Gastrocnemius medialis (tissue), 4 donors: ENCODE data around the gene NEMF. TPM values are rescaled to one million over a fixed set of nuclear protein-coding genes. Genes with fewer than 3 reads are reported as not detected.
A peak's percentile ranks its signal among the peaks of the same experiment; 100 is the strongest.
"Not testable (repeated sequence)": the region's sequence is repeated elsewhere in the genome, so short reads cannot be mapped to it uniquely, and the experiment has no call there.

Source experiments
- ATAC-seq, 2 donors: fragments of 150-250 bp; one replicate each; pipeline ENCODE4 v1.9.1; 2016
- DNase-seq, 2 donors: peaks; one replicate each; pipeline ENCODE4 v3.0.0-alpha.2; 2019
- H3K27ac ChIP-seq, 4 donors: fragments of 200-600 bp; sonication (generic); 1 replicate in 1 of 4; 2 replicates in 3 of 4; pipeline ENCODE4 v1.5.1; 2016 to 2018; ENCODE audit warnings: mild to moderate bottlenecking in 2 of 4, moderate library complexity in 1 of 4
- H3K27me3 ChIP-seq, 3 donors: fragments of 200-600 bp; sonication (generic) in 2 of 3; 1 replicate in 1 of 3; 2 replicates in 2 of 3; pipeline versions ENCODE4 v1.5.1 to v1.6.0; 2016 to 2019; ENCODE audit warnings: mild to moderate bottlenecking in 1 of 3, moderate library complexity in 1 of 3
- H3K36me3 ChIP-seq, 2 donors: fragments of 200-600 bp; sonication (generic) in 1 of 2; one replicate each; pipeline ENCODE4 v1.5.1; 2017 to 2018
- H3K4me1 ChIP-seq, 2 donors: fragments of 200-600 bp; sonication (generic) in 1 of 2; one replicate each; pipeline ENCODE4 v1.5.1; 2016 to 2017; ENCODE audit warnings: mild to moderate bottlenecking in 2 of 2
- H3K4me3 ChIP-seq, 4 donors: fragments of 200-600 bp; sonication (generic) in 3 of 4; 1 replicate in 1 of 4; 2 replicates in 3 of 4; pipeline ENCODE4 v1.5.1; 2016 to 2019; ENCODE audit warnings: mild to moderate bottlenecking in 2 of 4
- H3K9me3 ChIP-seq, 3 donors: fragments of 200-600 bp; sonication (generic) in 2 of 3; 1 replicate in 1 of 3; 2 replicates in 2 of 3; pipeline ENCODE4 v1.5.1; 2016 to 2019
- CTCF ChIP-seq, 5 experiments: fragments of 450-650 bp in 3 of 5; fragments of 200-600 bp in 2 of 5; sonication (generic) in 2 of 5; IDR thresholded peaks in 4 of 5; conservative IDR thresholded peaks in 1 of 5; 1 replicate in 4 of 5; 2 replicates in 1 of 5; pipeline ENCODE4 v1.5.1; 2016 to 2019; ENCODE audit warnings: antibody characterized with exemption in 5 of 5, mild to moderate bottlenecking in 3 of 5, moderate library complexity in 3 of 5
- POLR2A ChIP-seq, 2 donors: fragments of 450-650 bp; IDR thresholded peaks; one replicate each; pipeline ENCODE4 v1.6.1; 2017; ENCODE audit warnings: antibody characterized with exemption in 2 of 2, mild to moderate bottlenecking in 2 of 2, moderate library complexity in 2 of 2
- in situ Hi-C, 4 donors: fragments of 200-750 bp; cut with MboI; loops; one replicate each; pipeline versions ENCODE4 v1.15.0 to v1.8.0; 2017; ENCODE audit warnings: low sequenced_read_pairs in 4 of 4
- intact Hi-C: fragments of 100-400 bp; cut with DNase I; formaldehyde crosslinking; loops from one replicate; pipeline ENCODE4 v1.15.1; 2023; ENCODE audit warnings: low total_unique reads
- total RNA-seq, 4 donors: library from RNA; depleted of rRNA; stranded (reverse); fragments of >200 nt; gene quantifications; one replicate each; pipeline versions ENCODE4 v1.1.0 to v1.2.3, GENCODE V29; 2016

The NEMF gene
- total RNA-seq, 4 donors from 2014 or later, result 56.5 to 71.1 (median 65.2) TPM

- no peak overlapping the region for H3K27ac ChIP-seq
- no peak for TF ChIP-seq POLR2A (IDR thresholded peaks at IDR 0.05)
- TF ChIP-seq CTCF (IDR thresholded peaks at IDR 0.05 in 4 of 5, conservative IDR thresholded peaks at IDR 0.05 in 1 of 5), result no peak
- intact Hi-C loops (no loop called here), in situ Hi-C loops (no loop called here)
- no peaks in the 10 kb centered on the region for H3K9me3 ChIP-seq
- DNase-seq (no peak), ATAC-seq (no peak)
- H3K4me1 ChIP-seq, result no peaks in the 10 kb centered on the region
- H3K4me3 ChIP-seq, result no peak overlapping the region
- peaks cover 0 to 90% of the 10 kb centered on the region in 2 donors for H3K36me3 ChIP-seq
- H3K27me3 ChIP-seq, result no peaks in the 10 kb centered on the region
Observed at GRCh38 chr14:49808780-49809179, 43.8 kb downstream of the NEMF start.

DNA sequence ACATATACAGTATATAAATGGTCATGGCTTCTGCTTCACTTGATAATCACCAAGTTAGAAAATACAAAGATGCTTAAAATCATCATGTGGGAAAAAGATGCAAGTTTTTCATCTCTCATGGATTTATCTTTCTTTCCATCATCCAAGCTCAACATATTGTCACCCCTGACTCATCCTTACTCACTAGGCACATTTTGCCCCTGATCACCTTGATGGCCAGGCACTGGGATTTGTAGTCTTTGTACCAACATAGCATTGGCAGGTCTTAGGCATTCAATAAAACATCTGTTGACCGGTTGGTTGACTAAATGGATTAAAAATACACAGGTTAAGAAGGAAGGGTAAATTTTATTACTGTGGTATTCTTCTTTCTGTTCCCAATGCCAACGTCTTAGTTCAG is 56.6 kb downstream of the NEMF start:
- Histone ChIP-seq H3K27me3 (no peaks in the 10 kb centered on the region), H3K36me3 (peaks cover 0 to 88% of the 10 kb centered on the region in 2 donors), H3K27ac (no peak overlapping the region), H3K4me3 (no peak overlapping the region), H3K9me3 (no peaks in the 10 kb centered on the region), H3K4me1 (peaks cover 0 to 6% of the 10 kb centered on the region in 2 donors)
- no peak for DNase-seq
- TF ChIP-seq POLR2A (IDR thresholded peaks at IDR 0.05) (no peak), CTCF (IDR thresholded peaks at IDR 0.05 in 4 of 5, conservative IDR thresholded peaks at IDR 0.05 in 1 of 5) (no peak)
- intact Hi-C loops (no loop called here), in situ Hi-C loops (no loop called here)
- no peak for ATAC-seq

GRCh38 chr14:49792618-49793017 is 60.0 kb downstream of the NEMF start:
- intact Hi-C loops, result no loop called here
- in situ Hi-C loops, result no loop called here
- Histone ChIP-seq H3K27me3 (no peaks in the 10 kb centered on the region), H3K4me3 (no peak overlapping the region), H3K9me3 (no peaks in the 10 kb centered on the region), H3K27ac (peak overlapping the region in 3 of 4 donors; percentile 15 to 50 (median 43)), H3K36me3 (peaks cover 0 to 87% of the 10 kb centered on the region in 2 donors), H3K4me1 (peaks cover 0 to 6% of the 10 kb centered on the region in 2 donors)
- peak in 1 of 2 donors; percentile 33 for ATAC-seq
- DNase-seq, result no peak
- TF ChIP-seq POLR2A (IDR thresholded peaks at IDR 0.05) (no peak), CTCF (IDR thresholded peaks at IDR 0.05 in 4 of 5, conservative IDR thresholded peaks at IDR 0.05 in 1 of 5) (no peak)

GRCh38 chr14:49786315-49786714 is 66.3 kb downstream of the NEMF start:
- H3K27ac ChIP-seq, result no peak overlapping the region
- ATAC-seq, result no peak
- H3K27me3 ChIP-seq, result no peaks in the 10 kb centered on the region
- no peak for DNase-seq
- intact Hi-C loops (no loop called here), in situ Hi-C loops (no loop called here)
- H3K9me3 ChIP-seq, result no peaks in the 10 kb centered on the region
- H3K36me3 ChIP-seq, result peaks cover 3 to 93% of the 10 kb centered on the region in 2 donors
- TF ChIP-seq POLR2A (IDR thresholded peaks at IDR 0.05), result no peak
- no peak for TF ChIP-seq CTCF (IDR thresholded peaks at IDR 0.05 in 4 of 5, conservative IDR thresholded peaks at IDR 0.05 in 1 of 5)
- H3K4me3 ChIP-seq, result no peak overlapping the region
- no peaks in the 10 kb centered on the region for H3K4me1 ChIP-seq

DNA sequence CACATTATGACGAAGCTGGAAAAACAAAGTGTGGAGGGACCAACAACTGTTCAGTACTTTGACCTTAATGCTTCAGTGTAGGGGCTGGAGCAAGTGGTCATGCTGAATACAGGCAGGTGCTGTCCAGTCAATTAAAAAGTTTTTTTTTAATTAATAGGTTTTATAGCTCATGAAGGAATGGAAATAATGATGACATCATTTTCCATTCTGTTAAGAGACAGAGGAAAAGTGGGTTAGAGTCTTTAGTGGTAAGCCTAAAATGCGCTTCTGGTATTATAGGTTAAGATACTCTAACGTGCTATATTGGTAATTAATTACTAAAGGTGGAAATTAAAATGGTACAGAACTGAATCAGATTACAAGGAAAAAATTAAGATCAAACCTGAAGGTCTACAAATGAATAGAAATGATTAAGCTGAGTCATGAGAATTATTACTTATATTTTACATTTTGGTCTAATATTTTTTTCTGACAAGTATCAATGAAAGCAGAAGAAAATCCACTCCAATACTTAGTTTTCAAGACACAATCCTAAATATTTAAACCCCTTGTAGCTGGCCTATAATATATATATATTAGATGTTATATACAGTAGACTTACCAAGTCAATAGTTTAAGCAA is 69.1 kb downstream of the NEMF start:
- ATAC-seq (no peak), DNase-seq (no peak)
- TF ChIP-seq CTCF (IDR thresholded peaks at IDR 0.05 in 4 of 5, conservative IDR thresholded peaks at IDR 0.05 in 1 of 5) (no peak), POLR2A (IDR thresholded peaks at IDR 0.05) (no peak)
- Histone ChIP-seq H3K4me1 (no peaks in the 10 kb centered on the region), H3K27ac (no peak overlapping the region), H3K27me3 (no peaks in the 10 kb centered on the region), H3K4me3 (no peak overlapping the region), H3K36me3 (peaks cover 3 to 96% of the 10 kb centered on the region in 2 donors), H3K9me3 (no peaks in the 10 kb centered on the region)
- in situ Hi-C loops, result no loop called here
- intact Hi-C loops, result no loop called here

DNA sequence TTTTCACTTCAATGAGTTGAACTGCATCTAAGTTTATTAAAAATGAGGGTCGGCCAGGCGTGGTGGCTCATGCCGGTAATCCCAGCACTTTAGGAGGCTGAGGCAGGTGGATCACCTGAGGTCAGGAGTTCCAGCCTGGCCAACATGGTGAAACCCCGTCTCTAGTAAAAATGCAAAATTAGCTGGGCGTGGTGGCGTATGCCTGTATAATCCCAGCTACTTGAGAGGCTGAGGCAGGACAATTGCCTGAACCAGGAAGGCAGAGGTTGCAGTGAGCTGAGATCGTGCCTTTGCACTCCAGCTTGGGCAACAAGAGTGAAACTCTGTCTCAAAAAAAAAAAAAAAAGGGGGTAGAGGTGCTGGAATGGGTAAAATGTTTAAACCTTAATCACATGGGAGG is 71.5 kb downstream of the NEMF start:
- H3K27me3 ChIP-seq, H3K4me3 ChIP-seq, intact Hi-C loops, DNase-seq, H3K27ac ChIP-seq, in situ Hi-C loops, H3K9me3 ChIP-seq, H3K4me1 ChIP-seq, ATAC-seq: not testable (repeated sequence)
- peaks cover 3 to 89% of the 10 kb centered on the region in 2 donors for H3K36me3 ChIP-seq
